Midbrain (tissue), 1 donor: ENCODE measurements around the gene GIGYF2.
"Not testable (repeated sequence)": the region's sequence is repeated elsewhere in the genome, so short reads cannot be mapped to it uniquely, and the experiment has no call there.

Experiments
- DNase-seq: peaks from one replicate; lab custom pipeline; 2025; lab: John Stamatoyannopoulos, UW

GIGYF2 gene

GRCh38 chr2:232697059-232697806 is at the start of gene GIGYF2:
GIGYF2 (plus strand) TSS chr2:232697331; CDS start chr2:232735198, 37,867 bp downstream.
- DNase-seq = peak; percentile 97

GRCh38 chr2:232649033-232649432 is 48.1 kb upstream of the GIGYF2 start:
- no peak for DNase-seq

- no peak for DNase-seq
Measured at GRCh38 chr2:232652505-232652851, 44.7 kb upstream of the GIGYF2 start.

GRCh38 chr2:232653441-232653840 is 43.7 kb upstream of the GIGYF2 start:
- no peak for DNase-seq

GRCh38 chr2:232655392-232655791 is 41.7 kb upstream of the GIGYF2 start:
- peak; percentile 37 for DNase-seq

- DNase-seq = no peak
Measured at GRCh38 chr2:232658217-232658785, 38.8 kb upstream of the GIGYF2 start.

GRCh38 chr2:232659359-232659758 is 37.8 kb upstream of the GIGYF2 start:
- DNase-seq = no peak

GRCh38 chr2:232662486-232663260 is 34.5 kb upstream of the GIGYF2 start:
- no peak for DNase-seq

GRCh38 chr2:232666051-232666805 is 30.9 kb upstream of the GIGYF2 start:
- no peak for DNase-seq

GRCh38 chr2:232667989-232668583 is 29.0 kb upstream of the GIGYF2 start:
- DNase-seq = peak; percentile 86

GRCh38 chr2:232668805-232669444 is 28.2 kb upstream of the GIGYF2 start:
- DNase-seq = peak; percentile 52

- DNase-seq = no peak
Measured at GRCh38 chr2:232672588-232672987, 24.5 kb upstream of the GIGYF2 start.

GRCh38 chr2:232674491-232674890 is 22.6 kb upstream of the GIGYF2 start:
- DNase-seq = no peak

GRCh38 chr2:232675381-232675780 is 21.8 kb upstream of the GIGYF2 start:
- DNase-seq = no peak

GRCh38 chr2:232680006-232680405 is 17.1 kb upstream of the GIGYF2 start:
- no peak for DNase-seq

- no peak for DNase-seq
Measured at GRCh38 chr2:232681527-232681926, 15.6 kb upstream of the GIGYF2 start.

- no peak for DNase-seq
Measured at GRCh38 chr2:232683368-232683767, 13.8 kb upstream of the GIGYF2 start.

GRCh38 chr2:232685391-232685790 is 11.7 kb upstream of the GIGYF2 start:
- not testable (repeated sequence) for DNase-seq

GRCh38 chr2:232687382-232688160 is 9.6 kb upstream of the GIGYF2 start:
- DNase-seq = no peak

- DNase-seq = no peak
Measured at GRCh38 chr2:232688201-232688600, 8.9 kb upstream of the GIGYF2 start.
